ENCODE results near the gene CYBC1. TPM values are rescaled to one million over a fixed set of nuclear protein-coding genes. Genes with fewer than 3 reads are reported as not detected.
A peak's percentile ranks its signal among the peaks of the same experiment; 100 is the strongest.

Gene CYBC1
- total and polyA plus RNA-seq, 9 of the 15 experiments (the other 6 are each of a cell fraction or from before 2014, with no cell fraction given) = 1.3 to 71.8 (median 49.9) TPM

DNA sequence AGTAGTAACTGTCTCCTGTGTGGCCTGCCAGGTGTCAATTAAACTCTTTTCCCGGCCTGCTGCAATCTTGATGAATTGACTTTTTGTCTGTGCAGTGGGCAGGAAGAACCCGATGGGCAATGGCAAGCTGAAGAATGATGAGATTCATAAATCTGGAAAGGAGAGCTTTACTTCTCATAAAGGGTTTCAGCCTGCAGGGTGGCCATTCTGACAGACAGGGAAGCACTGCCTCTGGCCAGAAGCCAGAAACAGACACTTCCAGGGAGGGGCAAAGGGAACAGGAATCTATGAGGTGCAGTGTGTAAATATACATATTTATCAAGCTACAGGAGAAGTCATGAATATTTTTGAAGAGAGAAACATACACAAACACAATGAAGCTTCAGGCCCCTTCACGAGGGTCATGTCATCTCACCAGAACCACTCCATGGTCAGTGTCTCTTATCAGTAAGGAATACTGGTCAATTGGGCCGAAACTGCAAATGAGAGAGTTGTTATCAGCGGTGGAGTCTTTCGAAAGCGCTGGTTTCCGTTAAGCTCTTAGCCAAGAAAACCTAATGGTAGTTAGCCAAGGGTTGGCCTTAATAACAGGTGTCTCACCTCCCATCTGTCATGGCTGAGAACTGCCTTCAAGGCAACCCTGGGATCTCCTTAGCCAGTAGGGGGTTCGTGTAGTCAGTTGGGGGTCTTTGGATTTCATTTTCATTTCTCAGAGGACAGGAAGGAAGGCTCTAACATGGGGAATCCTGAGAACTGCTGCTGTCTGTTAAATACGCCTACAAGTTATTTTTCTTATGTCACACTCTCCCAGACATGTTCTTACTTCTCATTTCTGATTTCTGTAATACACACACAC, 6.7 kb upstream of the CYBC1 start (continued):
- TF ChIP-seq, protein P1, sequence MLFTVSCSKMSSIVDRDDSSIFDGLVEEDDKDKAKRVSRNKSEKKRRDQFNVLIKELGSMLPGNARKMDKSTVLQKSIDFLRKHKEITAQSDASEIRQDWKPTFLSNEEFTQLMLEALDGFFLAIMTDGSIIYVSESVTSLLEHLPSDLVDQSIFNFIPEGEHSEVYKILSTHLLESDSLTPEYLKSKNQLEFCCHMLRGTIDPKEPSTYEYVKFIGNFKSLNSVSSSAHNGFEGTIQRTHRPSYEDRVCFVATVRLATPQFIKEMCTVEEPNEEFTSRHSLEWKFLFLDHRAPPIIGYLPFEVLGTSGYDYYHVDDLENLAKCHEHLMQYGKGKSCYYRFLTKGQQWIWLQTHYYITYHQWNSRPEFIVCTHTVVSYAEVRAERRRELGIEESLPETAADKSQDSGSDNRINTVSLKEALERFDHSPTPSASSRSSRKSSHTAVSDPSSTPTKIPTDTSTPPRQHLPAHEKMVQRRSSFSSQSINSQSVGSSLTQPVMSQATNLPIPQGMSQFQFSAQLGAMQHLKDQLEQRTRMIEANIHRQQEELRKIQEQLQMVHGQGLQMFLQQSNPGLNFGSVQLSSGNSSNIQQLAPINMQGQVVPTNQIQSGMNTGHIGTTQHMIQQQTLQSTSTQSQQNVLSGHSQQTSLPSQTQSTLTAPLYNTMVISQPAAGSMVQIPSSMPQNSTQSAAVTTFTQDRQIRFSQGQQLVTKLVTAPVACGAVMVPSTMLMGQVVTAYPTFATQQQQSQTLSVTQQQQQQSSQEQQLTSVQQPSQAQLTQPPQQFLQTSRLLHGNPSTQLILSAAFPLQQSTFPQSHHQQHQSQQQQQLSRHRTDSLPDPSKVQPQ (CRISPR knock-in tag; IDR thresholded peaks at IDR 0.05; ENCODE audit: borderline replicate concordance) = no peak
- TF ChIP-seq ATF7 (IDR thresholded peaks at IDR 0.05) (0 out of 2 replicates have a peak, but pooled peaks have one; percentile 18), BACH1 (tag; IDR thresholded peaks at IDR 0.05) (peak; percentile 46; the same call in 1 of the 2 replicates), TAF7 (tag; IDR thresholded peaks at IDR 0.05) (no peak), NFIX (CRISPR knock-in tag; IDR thresholded peaks at IDR 0.05; ENCODE audit: low read depth) (no peak)
- TF ChIP-seq, protein P2, sequence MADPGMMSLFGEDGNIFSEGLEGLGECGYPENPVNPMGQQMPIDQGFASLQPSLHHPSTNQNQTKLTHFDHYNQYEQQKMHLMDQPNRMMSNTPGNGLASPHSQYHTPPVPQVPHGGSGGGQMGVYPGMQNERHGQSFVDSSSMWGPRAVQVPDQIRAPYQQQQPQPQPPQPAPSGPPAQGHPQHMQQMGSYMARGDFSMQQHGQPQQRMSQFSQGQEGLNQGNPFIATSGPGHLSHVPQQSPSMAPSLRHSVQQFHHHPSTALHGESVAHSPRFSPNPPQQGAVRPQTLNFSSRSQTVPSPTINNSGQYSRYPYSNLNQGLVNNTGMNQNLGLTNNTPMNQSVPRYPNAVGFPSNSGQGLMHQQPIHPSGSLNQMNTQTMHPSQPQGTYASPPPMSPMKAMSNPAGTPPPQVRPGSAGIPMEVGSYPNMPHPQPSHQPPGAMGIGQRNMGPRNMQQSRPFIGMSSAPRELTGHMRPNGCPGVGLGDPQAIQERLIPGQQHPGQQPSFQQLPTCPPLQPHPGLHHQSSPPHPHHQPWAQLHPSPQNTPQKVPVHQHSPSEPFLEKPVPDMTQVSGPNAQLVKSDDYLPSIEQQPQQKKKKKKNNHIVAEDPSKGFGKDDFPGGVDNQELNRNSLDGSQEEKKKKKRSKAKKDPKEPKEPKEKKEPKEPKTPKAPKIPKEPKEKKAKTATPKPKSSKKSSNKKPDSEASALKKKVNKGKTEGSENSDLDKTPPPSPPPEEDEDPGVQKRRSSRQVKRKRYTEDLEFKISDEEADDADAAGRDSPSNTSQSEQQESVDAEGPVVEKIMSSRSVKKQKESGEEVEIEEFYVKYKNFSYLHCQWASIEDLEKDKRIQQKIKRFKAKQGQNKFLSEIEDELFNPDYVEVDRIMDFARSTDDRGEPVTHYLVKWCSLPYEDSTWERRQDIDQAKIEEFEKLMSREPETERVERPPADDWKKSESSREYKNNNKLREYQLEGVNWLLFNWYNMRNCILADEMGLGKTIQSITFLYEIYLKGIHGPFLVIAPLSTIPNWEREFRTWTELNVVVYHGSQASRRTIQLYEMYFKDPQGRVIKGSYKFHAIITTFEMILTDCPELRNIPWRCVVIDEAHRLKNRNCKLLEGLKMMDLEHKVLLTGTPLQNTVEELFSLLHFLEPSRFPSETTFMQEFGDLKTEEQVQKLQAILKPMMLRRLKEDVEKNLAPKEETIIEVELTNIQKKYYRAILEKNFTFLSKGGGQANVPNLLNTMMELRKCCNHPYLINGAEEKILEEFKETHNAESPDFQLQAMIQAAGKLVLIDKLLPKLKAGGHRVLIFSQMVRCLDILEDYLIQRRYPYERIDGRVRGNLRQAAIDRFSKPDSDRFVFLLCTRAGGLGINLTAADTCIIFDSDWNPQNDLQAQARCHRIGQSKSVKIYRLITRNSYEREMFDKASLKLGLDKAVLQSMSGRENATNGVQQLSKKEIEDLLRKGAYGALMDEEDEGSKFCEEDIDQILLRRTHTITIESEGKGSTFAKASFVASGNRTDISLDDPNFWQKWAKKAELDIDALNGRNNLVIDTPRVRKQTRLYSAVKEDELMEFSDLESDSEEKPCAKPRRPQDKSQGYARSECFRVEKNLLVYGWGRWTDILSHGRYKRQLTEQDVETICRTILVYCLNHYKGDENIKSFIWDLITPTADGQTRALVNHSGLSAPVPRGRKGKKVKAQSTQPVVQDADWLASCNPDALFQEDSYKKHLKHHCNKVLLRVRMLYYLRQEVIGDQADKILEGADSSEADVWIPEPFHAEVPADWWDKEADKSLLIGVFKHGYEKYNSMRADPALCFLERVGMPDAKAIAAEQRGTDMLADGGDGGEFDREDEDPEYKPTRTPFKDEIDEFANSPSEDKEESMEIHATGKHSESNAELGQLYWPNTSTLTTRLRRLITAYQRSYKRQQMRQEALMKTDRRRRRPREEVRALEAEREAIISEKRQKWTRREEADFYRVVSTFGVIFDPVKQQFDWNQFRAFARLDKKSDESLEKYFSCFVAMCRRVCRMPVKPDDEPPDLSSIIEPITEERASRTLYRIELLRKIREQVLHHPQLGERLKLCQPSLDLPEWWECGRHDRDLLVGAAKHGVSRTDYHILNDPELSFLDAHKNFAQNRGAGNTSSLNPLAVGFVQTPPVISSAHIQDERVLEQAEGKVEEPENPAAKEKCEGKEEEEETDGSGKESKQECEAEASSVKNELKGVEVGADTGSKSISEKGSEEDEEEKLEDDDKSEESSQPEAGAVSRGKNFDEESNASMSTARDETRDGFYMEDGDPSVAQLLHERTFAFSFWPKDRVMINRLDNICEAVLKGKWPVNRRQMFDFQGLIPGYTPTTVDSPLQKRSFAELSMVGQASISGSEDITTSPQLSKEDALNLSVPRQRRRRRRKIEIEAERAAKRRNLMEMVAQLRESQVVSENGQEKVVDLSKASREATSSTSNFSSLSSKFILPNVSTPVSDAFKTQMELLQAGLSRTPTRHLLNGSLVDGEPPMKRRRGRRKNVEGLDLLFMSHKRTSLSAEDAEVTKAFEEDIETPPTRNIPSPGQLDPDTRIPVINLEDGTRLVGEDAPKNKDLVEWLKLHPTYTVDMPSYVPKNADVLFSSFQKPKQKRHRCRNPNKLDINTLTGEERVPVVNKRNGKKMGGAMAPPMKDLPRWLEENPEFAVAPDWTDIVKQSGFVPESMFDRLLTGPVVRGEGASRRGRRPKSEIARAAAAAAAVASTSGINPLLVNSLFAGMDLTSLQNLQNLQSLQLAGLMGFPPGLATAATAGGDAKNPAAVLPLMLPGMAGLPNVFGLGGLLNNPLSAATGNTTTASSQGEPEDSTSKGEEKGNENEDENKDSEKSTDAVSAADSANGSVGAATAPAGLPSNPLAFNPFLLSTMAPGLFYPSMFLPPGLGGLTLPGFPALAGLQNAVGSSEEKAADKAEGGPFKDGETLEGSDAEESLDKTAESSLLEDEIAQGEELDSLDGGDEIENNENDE (IDR thresholded peaks at IDR 0.05; ENCODE audit: low read depth, low read length) = no peak
- TF ChIP-seq, protein P3, sequence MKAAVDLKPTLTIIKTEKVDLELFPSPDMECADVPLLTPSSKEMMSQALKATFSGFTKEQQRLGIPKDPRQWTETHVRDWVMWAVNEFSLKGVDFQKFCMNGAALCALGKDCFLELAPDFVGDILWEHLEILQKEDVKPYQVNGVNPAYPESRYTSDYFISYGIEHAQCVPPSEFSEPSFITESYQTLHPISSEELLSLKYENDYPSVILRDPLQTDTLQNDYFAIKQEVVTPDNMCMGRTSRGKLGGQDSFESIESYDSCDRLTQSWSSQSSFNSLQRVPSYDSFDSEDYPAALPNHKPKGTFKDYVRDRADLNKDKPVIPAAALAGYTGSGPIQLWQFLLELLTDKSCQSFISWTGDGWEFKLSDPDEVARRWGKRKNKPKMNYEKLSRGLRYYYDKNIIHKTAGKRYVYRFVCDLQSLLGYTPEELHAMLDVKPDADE (conservative IDR thresholded peaks at IDR 0.05; ENCODE audit: control insufficient read depth, low read depth, low read length) = no peak

All from K562 (cell line).